ENCODE data around the gene ZDHHC8.

DNA sequence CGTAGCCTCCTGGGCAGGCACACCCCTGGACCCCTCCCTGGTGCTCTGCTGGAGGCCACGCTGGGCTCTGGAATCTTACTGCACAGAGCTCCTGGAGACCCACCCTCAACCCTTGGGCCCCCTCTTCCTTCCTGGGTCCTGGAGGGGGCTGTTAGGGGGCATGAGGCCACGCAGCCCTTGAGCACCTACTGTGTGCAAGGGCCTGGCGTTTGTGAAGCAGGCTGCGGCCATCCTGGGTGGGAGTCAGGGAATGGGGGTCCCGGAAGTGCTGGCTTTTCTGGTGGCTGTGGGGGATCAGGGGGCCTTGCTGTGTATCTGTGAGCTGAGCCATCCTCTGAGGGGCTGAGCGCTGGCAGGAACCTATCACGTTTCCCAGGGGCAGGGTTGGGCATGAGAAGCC lies 60.2 kb downstream of the ZDHHC8 start:
- TF ChIP-seq EZH2 (IDR thresholded peaks at IDR 0.05; ENCODE audit: insufficient read depth, poor library complexity, severe bottlenecking) (no peak), EZH2phosphoT487 (IDR thresholded peaks at IDR 0.05; ENCODE audit: insufficient read depth, low read depth) (no peak)
